ENCODE data around the gene UBTD2.
"Not testable (repeated sequence)": the region's sequence is repeated elsewhere in the genome, so short reads cannot be mapped to it uniquely, and the experiment has no call there.

UBTD2 gene, protein sequence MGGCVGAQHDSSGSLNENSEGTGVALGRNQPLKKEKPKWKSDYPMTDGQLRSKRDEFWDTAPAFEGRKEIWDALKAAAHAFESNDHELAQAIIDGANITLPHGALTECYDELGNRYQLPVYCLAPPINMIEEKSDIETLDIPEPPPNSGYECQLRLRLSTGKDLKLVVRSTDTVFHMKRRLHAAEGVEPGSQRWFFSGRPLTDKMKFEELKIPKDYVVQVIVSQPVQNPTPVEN

DNA sequence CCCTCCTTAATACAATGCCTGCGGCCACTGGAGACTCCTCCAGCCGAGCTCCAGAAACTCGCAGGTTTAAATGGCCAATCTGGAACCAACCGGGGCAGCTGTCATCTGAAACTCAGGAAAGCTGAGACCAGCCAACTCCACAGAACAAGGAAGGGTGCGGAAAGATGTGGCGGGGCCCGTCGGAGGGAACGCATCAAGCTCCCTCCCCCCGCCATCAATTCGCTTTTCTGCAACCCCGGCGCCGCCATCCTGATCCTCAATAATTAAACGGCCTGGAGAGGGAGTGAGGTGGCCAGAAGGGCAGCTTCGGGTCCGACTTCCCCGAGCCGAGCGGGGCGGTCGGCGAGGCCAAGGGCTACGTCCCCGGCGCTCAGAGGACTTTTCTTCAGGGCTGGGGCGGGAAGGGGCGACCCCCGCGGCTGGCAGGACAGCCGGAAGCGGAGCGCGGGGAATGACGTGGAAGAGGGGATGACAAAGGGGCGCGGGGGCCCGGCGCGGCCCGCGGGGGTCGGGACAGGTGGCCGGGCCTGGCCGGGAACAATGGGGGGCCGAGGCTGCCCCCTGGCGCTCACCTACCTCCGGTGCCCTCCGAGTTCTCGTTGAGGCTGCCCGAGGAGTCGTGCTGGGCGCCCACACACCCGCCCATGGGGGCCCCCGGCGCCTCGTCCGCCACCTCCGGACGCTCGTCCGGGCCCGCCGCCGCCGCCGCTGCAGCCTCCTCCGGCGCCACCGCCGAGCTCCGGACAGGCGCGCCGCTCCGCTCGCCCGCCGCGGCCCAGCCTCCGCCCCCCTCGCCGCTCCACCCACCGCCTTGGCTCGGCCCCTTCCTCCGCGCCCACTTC is at the start of gene UBTD2:
TSS of gene UBTD2 (minus strand) at position 745 of the 842 bp plus-strand sequence. CDS start at position 646, 99 bp downstream.
- FAIRE-seq (no peak), DNase-seq (ENCODE audit: low spot score) (peak; percentile 91)

GRCh38 chr5:172326901-172327300 is 43.3 kb upstream of the UBTD2 start:
- FAIRE-seq; DNase-seq (ENCODE audit: low spot score): not testable (repeated sequence)

DNA sequence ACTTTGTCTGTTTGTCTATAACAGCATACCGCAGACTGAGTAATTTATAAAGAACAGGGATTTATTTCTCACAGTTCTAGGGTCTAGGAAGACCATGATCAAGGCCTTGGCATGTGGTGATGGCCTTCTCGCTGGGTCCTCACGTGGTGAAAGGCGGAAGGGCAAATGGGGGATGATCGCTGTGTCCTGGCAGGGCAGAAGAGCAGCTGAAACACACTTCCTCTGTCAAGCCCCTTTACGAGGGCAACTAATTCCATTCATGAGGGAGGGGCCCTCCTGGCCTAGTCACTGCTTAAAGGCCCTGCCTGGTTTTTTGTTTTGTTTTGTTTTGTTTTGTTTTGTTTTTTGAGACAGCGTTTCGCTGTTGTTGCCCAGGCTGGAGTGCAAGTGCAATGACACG is 41.9 kb upstream of the UBTD2 start:
- FAIRE-seq, result no peak
- no peak for DNase-seq (ENCODE audit: low spot score)

GRCh38 chr5:172322028-172322965 is 38.7 kb upstream of the UBTD2 start:
- DNase-seq (ENCODE audit: low spot score) (no peak), FAIRE-seq (no peak)

DNA sequence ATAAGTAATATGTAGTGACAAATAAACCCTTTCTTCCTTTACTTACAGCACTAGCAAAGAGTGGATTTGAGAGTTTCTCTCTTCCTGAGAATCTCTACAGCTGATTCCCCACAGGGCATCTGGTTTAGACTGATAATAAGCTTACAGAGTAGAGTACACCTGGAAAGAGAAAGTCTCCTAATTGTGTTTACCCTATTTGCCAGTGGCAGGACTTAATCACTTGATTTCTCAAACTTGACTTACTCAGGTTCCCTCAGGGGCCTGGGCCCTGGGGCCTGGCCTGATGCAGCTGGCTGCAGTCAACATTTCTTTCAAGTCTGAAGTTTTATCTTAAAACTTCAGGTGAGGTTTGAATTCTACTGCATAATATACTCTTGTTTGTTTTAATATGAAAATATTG is 38.0 kb upstream of the UBTD2 start:
- no peak for FAIRE-seq

GRCh38 chr5:172319708-172320441 is 36.3 kb upstream of the UBTD2 start:
- FAIRE-seq (no peak), DNase-seq (ENCODE audit: low spot score) (no peak)

More for the DNA sequence above, 38.0 kb upstream of the UBTD2 start:
- no peak for DNase-seq (ENCODE audit: low spot score)

DNA sequence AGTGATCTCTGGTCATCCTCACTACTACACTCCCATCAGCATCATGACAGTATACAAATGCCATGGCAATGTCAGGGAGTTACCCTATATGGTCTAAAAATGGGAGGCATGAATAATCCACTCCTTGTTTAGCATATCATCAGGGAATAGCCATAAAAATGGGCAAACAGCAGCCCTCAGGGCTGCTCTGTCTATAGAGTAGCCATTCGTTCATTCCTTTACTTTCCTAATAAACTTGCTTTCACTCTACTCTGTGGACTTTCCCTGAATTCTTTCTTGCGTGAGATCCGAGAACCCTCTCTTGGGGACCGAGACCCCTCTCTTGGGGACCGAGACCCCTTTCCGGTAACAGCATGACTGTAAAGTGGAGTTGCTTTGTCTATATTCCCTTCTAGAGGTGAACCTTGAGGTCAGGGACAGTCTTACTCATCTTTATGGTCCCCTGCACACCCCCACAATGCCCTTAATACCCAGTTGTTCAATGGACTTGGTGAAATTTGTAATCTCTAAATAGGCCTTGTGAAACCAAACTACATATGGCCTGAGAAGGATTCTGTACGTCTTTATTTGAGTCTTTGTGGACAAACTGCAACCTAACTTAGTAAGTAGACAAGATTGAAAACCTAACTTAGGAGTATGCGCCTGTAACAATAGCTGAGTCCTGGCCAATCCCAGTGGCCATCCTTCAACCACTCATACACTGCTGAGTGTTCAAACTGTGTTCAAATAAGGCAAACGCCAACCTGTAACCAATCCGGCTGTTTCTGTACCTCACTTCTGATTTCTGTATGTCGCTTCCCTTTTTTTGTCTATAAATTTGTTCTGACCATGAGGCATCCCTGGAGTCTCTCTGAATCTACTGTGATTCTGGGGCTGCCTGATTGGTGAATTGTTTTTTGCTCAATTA is 32.3 kb upstream of the UBTD2 start:
- no peak for FAIRE-seq

DNA sequence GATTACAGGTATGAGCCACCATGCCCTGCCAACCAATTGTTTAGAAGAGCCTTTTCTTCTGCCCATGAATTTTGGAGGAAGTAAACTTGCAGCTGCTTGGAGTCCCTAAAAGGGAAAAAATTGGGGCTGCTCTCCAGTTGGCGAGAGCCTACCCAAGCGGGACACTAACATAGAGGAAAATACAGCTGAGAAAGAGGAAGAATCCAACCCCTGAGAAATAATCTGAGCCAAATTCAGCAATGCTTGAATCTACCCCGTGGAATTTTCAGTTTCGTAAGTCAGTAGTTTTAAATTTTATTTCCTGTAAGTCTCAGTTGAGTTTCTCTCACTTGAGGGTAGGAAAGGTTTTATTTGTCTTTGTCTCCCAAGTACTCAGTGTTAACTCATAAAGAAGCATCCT is 30.4 kb upstream of the UBTD2 start:
- no peak for DNase-seq (ENCODE audit: low spot score)
- no peak for FAIRE-seq

More for the DNA sequence above, 32.3 kb upstream of the UBTD2 start:
- no peak for DNase-seq (ENCODE audit: low spot score)

DNA sequence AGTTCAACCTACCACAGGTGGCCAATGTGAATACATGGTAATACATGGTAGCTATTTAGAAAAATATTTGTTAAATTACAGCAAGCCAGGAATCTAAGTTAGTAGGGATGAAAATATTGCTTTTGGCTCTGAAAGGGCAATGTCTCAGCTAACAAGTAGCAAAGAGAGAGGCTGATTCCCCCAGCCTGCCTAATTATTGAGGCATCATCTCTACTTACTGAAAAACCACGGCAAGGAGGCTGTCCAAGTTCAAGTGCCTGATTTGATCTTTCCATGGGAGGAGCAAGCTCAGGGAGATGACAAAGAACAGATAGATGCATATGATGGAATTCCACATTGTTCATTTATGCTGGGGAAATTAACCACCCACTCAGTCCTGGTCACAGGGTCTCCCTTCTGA is 28.7 kb upstream of the UBTD2 start:
- DNase-seq (ENCODE audit: low spot score), result no peak
- no peak for FAIRE-seq

DNA sequence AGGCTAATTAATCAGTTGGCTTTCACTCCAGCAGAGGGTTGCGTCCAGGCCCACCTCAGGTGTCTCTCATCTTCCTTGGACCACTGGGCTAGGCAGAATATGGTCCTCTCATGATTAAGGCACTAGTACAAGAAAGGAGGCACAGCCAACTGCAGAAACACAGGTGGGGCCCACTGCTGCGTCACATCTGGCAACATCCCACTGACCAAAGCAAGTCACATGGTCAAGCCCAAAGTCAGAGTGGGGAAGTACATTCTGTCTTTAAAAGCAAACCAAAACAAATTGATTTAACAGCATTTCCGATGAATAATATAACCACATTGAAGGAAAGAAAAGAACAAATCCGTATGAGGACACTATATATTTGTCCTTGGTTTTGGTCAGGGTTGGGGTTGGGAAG is 28.0 kb upstream of the UBTD2 start:
- no peak for FAIRE-seq
- DNase-seq (ENCODE audit: low spot score), result no peak

DNA sequence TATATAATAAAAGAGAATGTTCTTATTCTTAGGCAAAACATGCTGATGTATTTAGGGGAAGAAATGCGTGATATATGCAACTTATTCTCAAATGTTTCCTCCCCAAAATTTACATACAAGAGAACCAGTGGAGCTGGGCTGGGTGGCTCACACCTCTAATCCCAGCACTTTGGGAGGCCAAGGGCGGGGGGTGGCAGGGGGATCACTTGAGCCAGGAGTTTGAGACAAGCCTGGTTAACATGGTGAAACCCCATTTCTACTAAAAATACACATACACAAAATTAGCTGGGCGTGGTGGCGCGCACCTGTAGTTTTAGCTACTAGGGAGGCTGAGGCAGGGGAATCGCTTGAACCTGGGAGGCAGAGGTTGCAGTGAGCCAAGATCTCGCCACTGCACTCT is 27.5 kb upstream of the UBTD2 start:
- no peak for DNase-seq (ENCODE audit: low spot score)
- FAIRE-seq, result no peak

DNA sequence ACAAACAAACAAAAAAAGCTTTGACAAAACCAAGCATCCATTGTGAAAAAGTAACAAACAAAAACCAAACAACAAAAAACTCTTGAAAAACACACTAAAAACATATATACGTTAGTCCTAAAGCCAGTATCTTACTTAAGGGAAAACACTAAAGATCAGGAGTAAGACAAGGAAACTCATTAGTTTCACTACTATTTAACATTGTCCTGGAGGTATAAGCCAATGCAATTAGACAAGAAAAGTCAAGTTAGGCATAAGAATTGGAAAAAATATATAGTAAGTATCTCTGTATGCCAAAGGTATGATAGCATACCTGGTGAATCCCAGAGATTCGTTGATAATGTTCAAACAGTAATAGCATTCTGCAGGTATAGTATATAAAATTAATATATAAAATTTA is 21.8 kb upstream of the UBTD2 start:
- FAIRE-seq (no peak), DNase-seq (ENCODE audit: low spot score) (no peak)

DNA sequence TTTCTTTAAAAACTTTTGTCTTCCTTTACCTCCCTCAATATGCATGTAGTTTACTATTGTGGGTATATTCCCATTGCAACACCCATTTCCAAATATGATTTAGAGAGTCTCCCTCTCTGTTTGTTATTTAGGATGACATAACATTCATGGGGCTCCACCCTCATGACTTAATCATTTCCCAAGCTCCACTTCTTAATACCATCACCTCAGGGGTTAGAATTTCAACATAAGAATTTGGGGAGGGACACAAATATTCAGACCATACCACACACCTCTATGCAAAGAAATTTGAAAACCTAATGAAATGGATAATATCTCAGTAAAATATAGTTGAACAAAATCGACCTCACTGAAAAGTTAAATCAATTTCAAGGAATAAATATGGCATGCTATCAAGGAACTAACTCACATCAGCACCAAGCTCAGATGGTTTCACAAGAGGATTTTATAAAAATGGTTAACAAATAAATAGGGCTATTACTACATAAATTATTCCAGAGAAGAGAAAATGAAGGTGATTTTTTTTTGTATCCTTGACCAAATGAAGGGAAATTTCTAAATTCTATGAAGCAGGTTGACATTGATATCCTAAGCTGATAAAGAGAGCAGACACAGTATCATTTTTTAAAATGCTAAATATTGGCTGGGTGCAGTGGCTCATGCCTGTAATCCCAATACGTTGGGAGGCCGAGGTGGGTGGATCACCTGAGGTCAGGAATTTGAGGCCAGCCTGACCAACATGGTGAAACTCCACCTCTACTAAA is 20.2 kb upstream of the UBTD2 start:
- no peak for FAIRE-seq
- no peak for DNase-seq (ENCODE audit: low spot score)

DNA sequence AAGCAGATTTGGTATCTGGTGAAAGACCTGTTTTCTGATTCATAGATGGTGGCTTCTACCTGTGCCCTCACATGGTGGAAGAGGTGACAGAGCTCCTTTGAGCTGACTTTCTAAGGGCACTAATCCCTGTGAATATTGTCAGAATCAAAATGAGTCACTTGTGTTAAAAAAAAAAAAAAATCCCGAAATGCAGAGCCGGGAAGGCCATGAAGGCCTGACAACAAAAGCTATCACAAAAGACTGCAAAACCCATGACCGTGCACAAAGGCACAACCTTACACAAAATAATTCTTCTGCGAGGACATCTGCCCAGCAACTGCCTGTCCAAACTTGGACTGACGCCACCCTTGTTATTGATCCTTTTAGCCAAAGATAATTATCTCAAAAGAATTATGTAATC is 19.6 kb upstream of the UBTD2 start:
- FAIRE-seq (no peak), DNase-seq (ENCODE audit: low spot score) (no peak)

DNA sequence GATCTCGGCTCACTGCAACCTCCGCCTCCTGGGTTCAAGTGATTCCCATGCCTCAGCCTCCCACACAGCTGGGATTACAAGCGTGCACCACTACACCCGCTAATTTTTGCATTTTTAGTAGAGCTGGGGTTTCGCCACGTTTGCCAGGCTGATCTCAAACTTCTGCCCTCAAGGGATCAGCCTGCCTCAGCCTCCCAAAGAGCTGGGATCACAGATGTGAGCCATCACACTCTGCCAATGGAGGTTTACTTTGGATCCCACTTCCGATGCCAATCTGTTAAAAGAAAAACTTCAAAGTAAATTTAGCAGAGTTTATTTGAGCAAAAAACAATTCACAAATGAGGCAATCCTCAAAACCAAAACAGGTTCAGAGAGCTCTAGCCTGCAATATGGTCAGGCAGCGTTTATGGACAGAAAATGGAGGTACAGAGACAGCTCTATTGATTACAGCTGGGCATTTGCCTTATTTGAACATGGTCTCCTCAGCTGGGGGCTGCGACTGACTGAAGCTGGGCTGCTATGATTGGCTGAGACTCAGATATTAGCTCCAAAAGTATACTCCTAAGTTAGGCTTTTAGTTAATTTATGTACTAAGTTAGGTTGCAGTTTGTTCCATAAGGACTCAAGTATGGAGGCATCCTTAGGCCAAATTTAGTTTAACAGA is 18.6 kb upstream of the UBTD2 start:
- DNase-seq (ENCODE audit: low spot score) (no peak), FAIRE-seq (no peak)

- DNase-seq (ENCODE audit: low spot score) (no peak), FAIRE-seq (no peak)
These were observed 16.4 kb upstream of the UBTD2 start for GRCh38 chr5:172299916-172300439.

DNA sequence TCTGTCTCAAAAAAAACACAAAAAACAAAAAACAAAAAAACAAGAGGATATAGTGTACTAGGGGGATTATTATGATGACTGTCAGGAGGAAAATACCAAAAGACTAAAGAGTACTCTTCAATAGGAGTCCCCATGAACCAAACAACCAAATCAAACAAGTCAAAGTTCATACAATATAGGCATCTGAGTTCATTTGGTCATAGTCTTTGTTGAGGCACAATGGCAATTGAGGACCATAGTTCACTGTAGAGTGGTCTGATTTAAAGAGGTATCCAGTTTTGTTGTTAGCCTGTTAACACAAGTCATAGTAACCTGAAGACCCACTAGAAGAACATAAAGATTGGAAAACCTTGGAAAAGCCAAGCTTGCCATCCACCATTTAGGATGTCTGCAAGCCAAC is 11.3 kb upstream of the UBTD2 start:
- no peak for DNase-seq (ENCODE audit: low spot score)
- FAIRE-seq, result no peak

DNA sequence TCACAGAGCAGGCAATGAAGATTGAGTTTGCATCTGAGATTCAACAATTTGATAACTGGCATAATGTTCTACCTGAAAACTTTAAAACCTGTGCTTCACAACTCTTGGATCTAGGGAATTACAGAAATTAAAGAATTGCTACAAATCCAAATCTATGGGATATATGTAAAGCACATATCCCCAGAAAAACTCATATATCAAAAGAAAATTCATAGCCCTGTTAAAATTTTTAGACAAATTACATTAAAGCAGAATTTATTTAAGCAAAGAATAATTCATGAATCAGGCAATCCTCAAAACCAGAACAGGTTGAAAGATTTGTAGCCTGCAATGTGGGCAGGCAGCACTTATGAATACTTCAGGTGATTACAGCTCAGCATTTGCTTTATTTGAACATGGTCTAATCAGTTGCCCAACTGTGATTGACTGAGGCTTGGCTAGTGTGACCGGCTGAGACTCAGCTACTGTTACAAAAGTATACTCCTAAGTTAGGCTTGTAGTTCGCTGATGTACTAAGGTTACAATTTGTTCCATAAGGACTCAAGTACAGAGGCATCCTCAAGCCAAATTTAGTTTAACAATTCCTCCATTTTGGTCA is 10.3 kb upstream of the UBTD2 start:
- DNase-seq (ENCODE audit: low spot score) (no peak), FAIRE-seq (no peak)
